Breast epithelium (tissue), 4 donors: ENCODE measurements around the gene BPIFB3. TPM values are rescaled to one million over a fixed set of nuclear protein-coding genes. Genes with fewer than 3 reads are reported as not detected.
"Not testable (repeated sequence)": the region's sequence is repeated elsewhere in the genome, so short reads cannot be mapped to it uniquely, and the experiment has no call there.

Source experiments
- DNase-seq, 2 donors: peaks; one replicate each; pipeline ENCODE4 v3.0.0-alpha.2; 2019; ENCODE audit warnings: low spot score in 2 of 2
- H3K27ac ChIP-seq, 2 donors: fragments of 200-600 bp; sonication (generic) in 1 of 2; one replicate each; pipeline ENCODE4 v1.5.1; 2016 to 2019; ENCODE audit warnings: mild to moderate bottlenecking in 1 of 2
- H3K27me3 ChIP-seq, 2 donors: fragments of 200-600 bp; sonication (generic) in 1 of 2; one replicate each; pipeline versions ENCODE4 v1.5.1 to v1.6.0; 2017 to 2019; ENCODE audit warnings: control low read depth in 1 of 2, mild to moderate bottlenecking in 1 of 2
- H3K36me3 ChIP-seq: fragments of 200-600 bp; one replicate; pipeline ENCODE4 v1.5.1; 2019
- H3K4me1 ChIP-seq, 2 donors: fragments of 200-600 bp; sonication (generic); one replicate each; pipeline ENCODE4 v1.5.1; 2016 to 2019; ENCODE audit warnings: control low read depth in 1 of 2
- H3K4me3 ChIP-seq, 3 donors: fragments of 200-600 bp; sonication (generic); 1 replicate in 2 of 3; 2 replicates in 1 of 3; pipeline ENCODE4 v1.5.1; 2016 to 2019; ENCODE audit warnings: mild to moderate bottlenecking in 3 of 3, moderate library complexity in 2 of 3
- H3K9me3 ChIP-seq, 2 donors: fragments of 200-600 bp; sonication (generic) in 1 of 2; one replicate each; pipeline ENCODE4 v1.5.1; 2016 to 2019; ENCODE audit warnings: control low read depth in 1 of 2
- POLR2A ChIP-seq: fragments of 450-650 bp; IDR thresholded peaks from one replicate; pipeline ENCODE4 v1.6.1; 2016; ENCODE audit warnings: antibody characterized with exemption, mild to moderate bottlenecking, moderate library complexity
- POLR2AphosphoS5 ChIP-seq, 3 donors: sonication (generic); formaldehyde crosslinking; IDR thresholded peaks; one replicate each; pipeline ENCODE4 v1.6.1; 2017; ENCODE audit warnings: antibody characterized with exemption in 3 of 3
- intact Hi-C: fragments of 100-400 bp; cut with DNase I; formaldehyde crosslinking; loops from one replicate; pipeline ENCODE4 v1.15.1; 2023; ENCODE audit warnings: low total_unique reads
- total RNA-seq, 3 donors: library from RNA; depleted of rRNA; stranded (reverse); fragments of >200 nt; gene quantifications; one replicate each; pipeline ENCODE4 v1.1.0, GENCODE V29; 2016
- TF ChIP-seq, protein P1 (sequence below), 3 donors: fragments of 450-650 bp; IDR thresholded peaks; one replicate each; pipeline ENCODE4 v1.5.1; 2016 to 2017; ENCODE audit warnings: antibody characterized with exemption in 3 of 3, mild to moderate bottlenecking in 3 of 3, moderate library complexity in 3 of 3

BPIFB3 gene
- total RNA-seq, 3 donors from 2014 or later, result not detected

GRCh38 chr20:33113387-33113908 is 59.7 kb downstream of the BPIFB3 start:
- Histone ChIP-seq H3K36me3 (no peaks in the 10 kb centered on the region), H3K27me3 (no peaks in the 10 kb centered on the region), H3K4me3 (no peak overlapping the region), H3K4me1 (no peaks in the 10 kb centered on the region), H3K27ac (no peak overlapping the region), H3K9me3 (no peaks in the 10 kb centered on the region)
- DNase-seq, result no peak
- TF ChIP-seq POLR2AphosphoS5 (IDR thresholded peaks at IDR 0.05), result no peak
- TF ChIP-seq, protein P1, sequence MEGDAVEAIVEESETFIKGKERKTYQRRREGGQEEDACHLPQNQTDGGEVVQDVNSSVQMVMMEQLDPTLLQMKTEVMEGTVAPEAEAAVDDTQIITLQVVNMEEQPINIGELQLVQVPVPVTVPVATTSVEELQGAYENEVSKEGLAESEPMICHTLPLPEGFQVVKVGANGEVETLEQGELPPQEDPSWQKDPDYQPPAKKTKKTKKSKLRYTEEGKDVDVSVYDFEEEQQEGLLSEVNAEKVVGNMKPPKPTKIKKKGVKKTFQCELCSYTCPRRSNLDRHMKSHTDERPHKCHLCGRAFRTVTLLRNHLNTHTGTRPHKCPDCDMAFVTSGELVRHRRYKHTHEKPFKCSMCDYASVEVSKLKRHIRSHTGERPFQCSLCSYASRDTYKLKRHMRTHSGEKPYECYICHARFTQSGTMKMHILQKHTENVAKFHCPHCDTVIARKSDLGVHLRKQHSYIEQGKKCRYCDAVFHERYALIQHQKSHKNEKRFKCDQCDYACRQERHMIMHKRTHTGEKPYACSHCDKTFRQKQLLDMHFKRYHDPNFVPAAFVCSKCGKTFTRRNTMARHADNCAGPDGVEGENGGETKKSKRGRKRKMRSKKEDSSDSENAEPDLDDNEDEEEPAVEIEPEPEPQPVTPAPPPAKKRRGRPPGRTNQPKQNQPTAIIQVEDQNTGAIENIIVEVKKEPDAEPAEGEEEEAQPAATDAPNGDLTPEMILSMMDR (IDR thresholded peaks at IDR 0.05), result no peak
- TF ChIP-seq POLR2A, result no peak
- intact Hi-C loops, result loop anchor here (10.0 kb wide), 1 partner anchor 339 kb away; no protein-coding TSS in a partner anchor

DNA sequence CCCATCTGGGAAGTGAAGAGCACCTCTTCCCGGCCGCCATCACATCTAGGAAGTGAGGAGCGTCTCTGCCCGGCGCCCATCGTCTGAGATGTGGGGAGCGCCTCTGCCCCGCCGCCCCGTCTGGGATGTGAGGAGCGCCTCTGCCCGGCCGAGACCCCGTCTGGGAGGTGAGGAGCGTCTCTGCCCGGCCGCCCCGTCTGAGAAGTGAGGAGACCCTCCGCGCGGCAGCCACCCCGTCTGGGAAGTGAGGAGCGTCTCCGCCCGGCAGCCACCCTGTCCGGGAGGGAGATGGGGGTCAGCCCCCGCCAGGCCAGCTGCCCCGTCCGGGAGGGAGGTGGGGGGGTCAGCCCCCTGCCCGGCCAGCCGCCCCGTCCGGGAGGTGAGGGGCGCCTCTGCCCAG is 61.8 kb downstream of the BPIFB3 start:
- not testable (repeated sequence) for H3K4me1 ChIP-seq, H3K4me3 ChIP-seq, H3K27ac ChIP-seq, H3K36me3 ChIP-seq, H3K27me3 ChIP-seq, H3K9me3 ChIP-seq, DNase-seq
- intact Hi-C loops, result loop anchor here (10.0 kb wide), 1 partner anchor 341 kb away; no protein-coding TSS in a partner anchor

- no peak overlapping the region for H3K4me3 ChIP-seq
- no peaks in the 10 kb centered on the region for H3K27me3 ChIP-seq
- TF ChIP-seq POLR2AphosphoS5 (IDR thresholded peaks at IDR 0.05) (no peak), POLR2A (no peak)
- TF ChIP-seq, protein P1 (IDR thresholded peaks at IDR 0.05), result no peak
- no peaks in the 10 kb centered on the region for H3K36me3 ChIP-seq
- DNase-seq, result no peak
- no peak overlapping the region for H3K27ac ChIP-seq
- no peaks in the 10 kb centered on the region for H3K9me3 ChIP-seq
- no peaks in the 10 kb centered on the region for H3K4me1 ChIP-seq
- intact Hi-C loops, result loop anchor here (10.0 kb wide), 1 partner anchor 345 kb away; no protein-coding TSS in a partner anchor
These were observed 66.3 kb downstream of the BPIFB3 start for GRCh38 chr20:33119725-33120720.

- intact Hi-C loops, result no loop called here
- TF ChIP-seq POLR2AphosphoS5 (IDR thresholded peaks at IDR 0.05) (no peak), POLR2A (no peak)
- TF ChIP-seq, protein P1 (IDR thresholded peaks at IDR 0.05), result no peak
- no peaks in the 10 kb centered on the region for H3K4me1 ChIP-seq
- no peaks in the 10 kb centered on the region for H3K27me3 ChIP-seq
- H3K27ac ChIP-seq, result no peak overlapping the region
- no peak overlapping the region for H3K4me3 ChIP-seq
- no peaks in the 10 kb centered on the region for H3K36me3 ChIP-seq
- H3K9me3 ChIP-seq, result no peaks in the 10 kb centered on the region
- no peak for DNase-seq
These were observed 67.2 kb downstream of the BPIFB3 start for GRCh38 chr20:33120934-33121333.

GRCh38 chr20:33122297-33122696 is 68.6 kb downstream of the BPIFB3 start:
- DNase-seq, H3K27me3 ChIP-seq, H3K9me3 ChIP-seq, H3K4me1 ChIP-seq, H3K4me3 ChIP-seq, H3K36me3 ChIP-seq, H3K27ac ChIP-seq, intact Hi-C loops: not testable (repeated sequence)

Other genes starting within 250 kb of the BPIFB3 start
- 10 to 100 TPM; 70.4 to 85.9 (median 78.0) TPM for gene MAPRE1, start 233.9 kb upstream of the BPIFB3 start, total RNA-seq
- gene EFCAB8, start 195.0 kb upstream of the BPIFB3 start, total RNA-seq, result under 1 TPM in 1 of 3 donors, not detected in 2; 0.32 TPM
- not detected for gene SUN5, start 49.5 kb upstream of the BPIFB3 start, total RNA-seq
- 1 to 10 TPM in 1 of 3 donors, under 1 TPM in 1, not detected in 1; 0.98 to 1.0 TPM for gene BPIFB2, start 46.2 kb upstream of the BPIFB3 start, total RNA-seq
- gene BPIFB6, start 22.3 kb upstream of the BPIFB3 start, total RNA-seq, result not detected
- not detected for gene BPIFB4, start 25.7 kb downstream of the BPIFB3 start, total RNA-seq
- gene BPIFA2, start 114.3 kb downstream of the BPIFB3 start, total RNA-seq, result not detected
- gene BPIFA3, start 163.4 kb downstream of the BPIFB3 start, total RNA-seq, result not detected
- gene BPIFA1, start 182.1 kb downstream of the BPIFB3 start, total RNA-seq, result not detected
- gene BPIFB1, start 229.3 kb downstream of the BPIFB3 start, total RNA-seq, result 1 to 10 TPM in 1 of 3 donors, under 1 TPM in 1, not detected in 1; 0.66 to 1.0 TPM